GM19397 (cell line): ENCODE results near the gene STT3B.

Experiments
- ATAC-seq: cut with Tn5 transposase; IDR thresholded peaks from one replicate; pipeline ENCODE4 v1.9.1; 2021; ENCODE audit warnings: mild to moderate bottlenecking, moderate library complexity; ENCODE audit not compliant: unreplicated experiment

STT3B gene

DNA sequence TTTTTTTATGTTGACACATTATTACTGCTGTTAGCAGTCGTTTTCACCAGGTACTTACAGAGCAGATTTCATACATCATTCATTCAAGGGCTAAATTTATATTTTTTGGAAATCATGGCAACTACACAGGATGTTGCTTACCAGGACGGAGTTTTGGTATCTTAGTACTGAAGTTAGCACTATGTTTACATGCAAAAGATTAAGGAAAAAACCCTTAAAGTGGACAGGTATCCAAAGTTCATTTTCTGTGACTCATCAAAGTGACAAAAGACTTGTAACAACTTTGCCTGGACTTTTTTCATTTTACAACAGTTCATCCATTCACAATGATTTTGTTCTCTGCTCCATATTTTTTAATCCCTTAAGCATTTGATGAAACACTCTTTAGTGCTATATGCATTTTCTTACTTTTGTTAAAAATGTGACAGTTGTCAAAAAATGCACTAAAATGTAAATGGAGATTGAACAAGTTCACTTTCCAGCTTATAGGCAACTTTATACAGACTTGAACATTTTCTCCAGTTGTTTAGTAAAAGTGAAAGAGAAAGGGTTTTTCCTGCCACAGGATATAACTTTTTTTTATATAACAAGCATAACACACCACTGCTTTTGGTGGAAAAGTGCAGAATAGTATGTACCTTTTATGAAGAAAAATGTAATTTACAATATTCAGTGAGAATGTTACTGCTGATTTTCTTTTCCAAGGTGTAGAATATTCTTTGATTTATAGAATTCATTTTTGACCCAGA is 104.1 kb downstream of the STT3B start:
- no peak for ATAC-seq

DNA sequence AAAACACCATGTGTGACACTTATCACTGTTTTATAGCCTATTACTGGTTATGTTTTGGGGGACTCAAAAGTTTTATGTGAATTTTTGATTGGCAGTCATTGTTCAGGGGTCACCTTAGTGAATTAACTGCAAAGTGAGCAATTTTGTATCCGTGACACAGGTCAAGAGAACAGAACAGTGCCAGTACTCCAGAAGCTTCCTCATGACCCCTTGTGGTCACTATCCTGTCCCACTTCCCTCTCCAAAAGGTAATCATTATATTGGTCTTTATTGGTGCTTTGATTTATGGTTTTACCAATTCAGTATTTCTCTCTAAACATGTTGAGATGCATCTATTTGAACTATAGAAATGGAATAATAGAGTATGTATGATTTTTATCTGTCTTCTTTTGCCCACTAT is 107.1 kb downstream of the STT3B start:
- no peak for ATAC-seq

GRCh38 chr3:31645256-31645655 is 112.5 kb downstream of the STT3B start:
- ATAC-seq: no peak

DNA sequence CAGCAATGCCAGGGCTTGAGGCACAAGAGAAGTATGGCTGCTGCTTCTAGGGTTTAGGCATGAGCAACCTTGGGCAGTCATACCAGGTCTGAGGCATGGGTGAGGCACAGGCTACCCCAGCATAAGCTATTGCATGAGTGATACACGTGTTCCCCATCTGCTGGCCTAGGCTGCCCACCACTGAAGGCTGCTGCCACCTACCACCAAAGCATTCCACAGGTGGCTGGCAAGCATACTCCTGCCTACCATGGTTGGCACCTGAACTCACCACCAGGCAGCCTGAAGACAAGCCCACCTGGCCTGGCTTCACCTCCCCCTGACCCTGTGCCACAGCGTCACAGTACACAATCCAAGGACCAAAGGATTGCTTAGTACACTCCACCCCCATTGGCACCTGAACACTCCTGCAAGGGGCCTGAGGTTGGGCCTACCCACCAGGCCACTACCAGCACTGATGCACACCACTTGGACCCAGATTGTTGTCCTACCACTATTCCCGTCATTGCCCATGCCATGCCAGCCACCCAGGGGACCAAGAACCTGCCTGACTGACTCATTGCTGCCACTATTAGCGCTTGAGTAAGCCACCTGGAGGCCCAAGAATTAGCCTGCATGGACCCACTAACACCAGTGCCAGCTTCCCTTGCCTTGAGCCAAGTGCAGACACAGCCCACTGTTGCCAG is 115.7 kb downstream of the STT3B start:
- no peak for ATAC-seq

GRCh38 chr3:31652296-31652695 is 119.6 kb downstream of the STT3B start:
- ATAC-seq: no peak

DNA sequence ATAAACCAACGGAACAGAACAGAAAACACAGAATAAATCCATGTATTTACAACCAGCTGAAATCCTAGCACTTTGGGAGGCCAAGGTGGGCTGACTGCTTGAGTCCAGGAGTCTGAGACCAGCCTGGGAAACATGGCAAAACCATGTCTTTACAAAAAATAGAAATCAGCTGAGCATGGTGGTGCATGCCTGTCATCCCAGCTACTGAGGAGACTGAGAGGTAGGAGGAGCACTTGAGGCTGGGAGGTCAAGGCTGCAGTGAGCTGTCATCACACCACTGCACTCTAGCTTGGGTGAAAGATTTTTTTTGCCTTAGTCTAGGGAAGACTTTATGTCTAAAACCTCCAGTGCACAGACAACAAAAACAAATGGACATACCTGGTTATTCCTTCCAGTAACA is 120.7 kb downstream of the STT3B start:
- ATAC-seq: no peak

DNA sequence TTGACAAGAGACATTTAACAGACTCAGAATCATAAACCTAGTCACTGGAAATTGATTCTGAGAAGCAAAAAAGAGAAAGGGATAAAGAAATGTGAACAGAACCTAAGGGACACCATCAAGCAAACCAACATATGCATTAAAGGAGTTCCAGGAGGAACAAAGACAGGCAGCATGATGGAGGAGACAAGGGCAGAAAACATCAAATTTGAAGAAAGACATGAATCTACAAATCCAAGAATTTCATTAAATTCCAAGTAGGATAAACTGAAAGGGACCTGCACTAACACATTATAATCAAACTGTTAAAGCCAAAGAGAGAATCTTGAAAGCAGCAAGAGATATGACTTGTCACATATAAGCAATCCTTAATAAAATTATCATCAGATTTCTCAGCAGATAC is 122.3 kb downstream of the STT3B start:
- no peak for ATAC-seq

DNA sequence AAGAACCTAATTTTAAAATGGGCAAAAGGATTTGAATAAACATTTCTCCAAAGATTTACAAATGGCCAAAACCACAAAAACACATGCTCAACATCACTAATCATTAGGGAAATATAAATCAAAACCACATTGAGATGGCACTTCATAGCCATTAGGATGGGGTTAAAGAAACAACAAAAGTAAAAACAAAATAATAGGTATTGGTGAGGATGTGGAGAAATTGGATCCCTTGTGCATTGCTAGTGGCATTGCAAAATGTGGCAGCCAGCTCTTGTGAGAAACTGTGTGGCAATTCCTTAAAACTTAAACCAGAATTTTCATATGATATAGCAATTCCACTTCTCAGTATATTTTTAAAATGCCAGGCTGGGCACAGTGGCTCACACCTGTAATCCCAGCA is 126.5 kb downstream of the STT3B start:
- ATAC-seq: no peak

DNA sequence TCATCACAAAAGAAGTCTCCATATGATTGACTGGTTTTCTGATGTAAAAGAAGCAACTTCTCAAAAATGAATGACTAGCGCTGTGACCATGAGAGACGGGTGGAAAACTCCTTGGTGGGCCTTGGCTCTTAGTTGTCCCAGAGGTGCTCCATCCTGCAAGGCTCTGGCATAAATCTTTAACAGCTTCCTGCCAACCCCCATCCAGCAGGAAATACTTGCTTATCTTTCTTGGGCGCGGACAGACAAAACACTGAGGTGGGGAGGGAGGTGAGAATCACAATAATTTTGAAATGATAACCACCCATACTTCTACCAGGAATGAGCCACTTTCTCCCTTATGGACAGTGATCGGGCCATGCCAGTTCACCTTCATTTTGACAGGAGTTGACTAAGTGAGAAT is 128.6 kb downstream of the STT3B start:
- no peak for ATAC-seq

DNA sequence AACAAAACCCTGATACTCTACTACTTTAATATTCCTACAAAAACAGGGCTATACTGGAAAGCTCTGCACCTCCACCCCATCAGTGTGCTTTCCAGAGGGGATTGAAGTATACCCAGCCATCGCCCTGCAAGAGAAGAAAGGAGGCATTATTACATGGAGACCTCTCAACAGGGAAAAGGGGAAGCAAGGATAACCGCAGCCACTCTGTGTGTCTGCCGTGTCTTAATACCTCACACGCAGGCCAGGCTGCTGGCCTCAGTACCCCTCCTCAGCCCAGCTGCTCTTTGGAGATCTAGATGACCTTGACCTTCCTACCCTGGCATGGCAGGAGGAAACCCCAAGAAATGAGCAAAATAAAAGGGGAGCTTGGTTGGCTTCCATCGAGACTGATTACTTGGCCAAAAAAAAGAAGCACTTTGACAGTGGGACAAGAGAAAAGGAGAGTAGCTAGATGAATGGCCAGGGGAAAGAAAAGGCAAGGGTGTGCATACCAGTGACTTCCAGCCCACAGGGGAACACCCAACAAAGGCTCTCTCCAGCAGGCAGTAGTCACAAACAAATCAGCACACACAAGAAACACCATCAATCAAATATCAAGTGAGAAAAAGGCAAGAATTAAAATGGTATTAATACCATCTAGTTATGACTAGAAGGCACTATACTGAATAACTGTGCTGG is 129.4 kb downstream of the STT3B start:
- ATAC-seq: no peak

DNA sequence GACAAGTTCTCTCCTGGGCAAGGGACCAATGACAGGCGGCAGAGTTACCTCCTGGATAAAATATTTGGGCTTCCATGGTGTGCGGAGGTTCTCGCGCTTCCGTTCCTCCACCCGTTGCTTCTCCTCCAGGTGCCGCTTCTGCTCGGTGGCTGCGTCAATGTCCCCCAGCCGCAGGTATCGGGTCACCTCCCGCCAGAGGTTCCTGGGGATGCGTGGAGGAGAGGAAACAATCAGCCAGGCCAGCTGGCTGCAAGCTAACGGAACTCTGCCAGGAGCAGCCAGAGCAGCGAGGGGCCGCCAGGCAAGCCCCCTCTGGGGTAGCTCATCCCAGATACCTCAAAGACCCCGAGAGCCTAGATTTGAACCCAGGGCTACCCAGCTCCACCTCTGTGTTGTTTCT is 131.3 kb downstream of the STT3B start:
- no peak for ATAC-seq

GRCh38 chr3:31667582-31667981 is 134.9 kb downstream of the STT3B start:
- no peak for ATAC-seq

DNA sequence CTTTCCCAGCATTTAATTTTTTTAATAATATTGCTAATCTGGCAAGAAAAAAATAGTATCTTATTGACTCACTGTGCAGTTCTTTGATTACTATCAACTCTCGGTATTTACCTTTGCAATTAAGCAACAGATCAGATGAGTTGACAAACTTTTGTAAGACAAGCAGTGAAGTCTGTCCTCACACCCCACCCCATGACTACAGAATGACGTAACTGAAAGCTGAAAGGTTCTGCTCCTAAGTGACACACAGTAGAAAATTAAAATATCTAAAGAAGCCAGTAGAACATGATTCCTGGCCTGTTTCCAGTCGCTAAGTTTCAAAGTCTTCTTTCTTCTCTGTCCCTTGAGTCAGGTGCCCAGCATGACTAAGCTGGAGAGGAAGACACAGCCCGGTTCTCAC is 135.5 kb downstream of the STT3B start:
- ATAC-seq: no peak

GRCh38 chr3:31670136-31670535 is 137.4 kb downstream of the STT3B start:
- ATAC-seq: no peak

DNA sequence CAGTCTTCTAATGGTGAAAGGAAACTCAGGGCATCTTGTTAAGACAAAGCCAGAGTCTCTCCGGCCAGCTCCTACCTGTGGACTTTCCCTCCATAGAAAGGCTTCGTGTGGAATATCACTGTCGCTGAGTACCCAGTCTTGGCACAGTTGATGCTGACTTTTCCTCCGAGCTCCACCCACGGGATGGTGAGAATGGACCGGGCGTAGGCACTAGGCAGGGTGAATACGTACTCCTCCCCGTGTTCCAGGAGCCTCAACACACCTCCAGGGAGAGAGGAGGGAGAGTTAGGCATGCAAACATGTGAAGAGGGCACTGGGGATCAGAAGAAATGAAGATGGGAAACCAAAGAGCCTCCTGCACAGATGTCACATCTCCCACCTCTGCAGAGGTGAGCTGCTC is 138.0 kb downstream of the STT3B start:
- no peak for ATAC-seq

DNA sequence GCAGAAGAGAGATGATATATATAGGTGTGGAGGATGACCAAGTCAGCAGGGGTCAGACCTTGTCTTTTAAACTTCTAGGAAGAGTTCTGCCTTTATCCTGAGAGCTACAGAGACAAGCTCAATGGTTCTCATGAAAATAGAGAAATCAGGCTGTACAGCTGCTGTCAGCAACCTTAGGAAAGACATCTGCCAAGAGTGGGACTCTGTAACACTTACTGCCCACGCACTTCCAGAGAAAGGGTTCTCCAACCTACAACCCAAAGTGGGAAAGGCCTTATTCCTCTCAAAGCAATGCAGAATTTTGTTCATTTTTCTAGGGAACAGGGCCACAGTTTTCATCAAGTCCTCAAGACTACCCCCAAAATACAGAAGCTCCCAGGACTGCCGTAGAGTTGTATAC is 138.7 kb downstream of the STT3B start:
- ATAC-seq: no peak

DNA sequence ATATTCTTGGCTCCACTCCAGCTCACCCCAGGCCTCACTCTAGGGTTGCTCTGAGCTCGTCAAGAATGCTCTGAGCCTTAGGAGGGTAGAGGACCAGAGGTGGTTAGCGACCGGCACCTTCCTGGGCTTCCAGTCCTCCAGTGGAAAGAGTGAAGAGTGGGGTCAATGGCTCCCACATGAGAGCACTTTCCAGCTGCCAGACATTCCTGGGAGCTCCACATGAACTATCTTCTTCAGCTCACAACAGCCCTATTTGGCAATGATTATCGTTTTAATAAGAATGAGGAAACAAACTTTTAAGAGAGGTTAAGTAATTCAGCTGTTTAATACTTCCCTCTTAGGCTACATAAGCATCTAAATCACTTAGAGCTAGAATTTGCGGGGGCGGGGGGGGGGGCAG is 139.3 kb downstream of the STT3B start:
- no peak for ATAC-seq

DNA sequence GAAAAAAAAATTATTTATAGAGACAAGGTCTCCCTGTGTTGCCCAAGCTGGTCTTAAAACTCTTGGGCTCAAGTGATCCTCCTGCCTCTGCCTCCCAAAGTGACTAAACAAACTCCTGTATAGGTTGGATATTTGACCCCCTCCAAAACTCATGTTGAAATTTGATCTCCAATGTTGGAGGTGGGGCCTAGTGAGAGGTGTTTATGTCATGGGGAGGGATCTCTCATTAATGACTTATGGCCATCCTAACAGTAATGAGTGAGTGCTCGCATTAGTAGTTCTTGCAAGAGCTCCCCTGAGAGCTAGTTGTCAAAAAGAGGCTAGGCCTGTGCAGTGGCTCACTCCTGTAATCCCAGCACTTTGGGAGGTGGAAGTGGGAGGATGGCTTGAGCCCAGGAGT is 141.2 kb downstream of the STT3B start:
- no peak for ATAC-seq

GRCh38 chr3:31676556-31676955 is 143.8 kb downstream of the STT3B start:
- ATAC-seq: no peak

DNA sequence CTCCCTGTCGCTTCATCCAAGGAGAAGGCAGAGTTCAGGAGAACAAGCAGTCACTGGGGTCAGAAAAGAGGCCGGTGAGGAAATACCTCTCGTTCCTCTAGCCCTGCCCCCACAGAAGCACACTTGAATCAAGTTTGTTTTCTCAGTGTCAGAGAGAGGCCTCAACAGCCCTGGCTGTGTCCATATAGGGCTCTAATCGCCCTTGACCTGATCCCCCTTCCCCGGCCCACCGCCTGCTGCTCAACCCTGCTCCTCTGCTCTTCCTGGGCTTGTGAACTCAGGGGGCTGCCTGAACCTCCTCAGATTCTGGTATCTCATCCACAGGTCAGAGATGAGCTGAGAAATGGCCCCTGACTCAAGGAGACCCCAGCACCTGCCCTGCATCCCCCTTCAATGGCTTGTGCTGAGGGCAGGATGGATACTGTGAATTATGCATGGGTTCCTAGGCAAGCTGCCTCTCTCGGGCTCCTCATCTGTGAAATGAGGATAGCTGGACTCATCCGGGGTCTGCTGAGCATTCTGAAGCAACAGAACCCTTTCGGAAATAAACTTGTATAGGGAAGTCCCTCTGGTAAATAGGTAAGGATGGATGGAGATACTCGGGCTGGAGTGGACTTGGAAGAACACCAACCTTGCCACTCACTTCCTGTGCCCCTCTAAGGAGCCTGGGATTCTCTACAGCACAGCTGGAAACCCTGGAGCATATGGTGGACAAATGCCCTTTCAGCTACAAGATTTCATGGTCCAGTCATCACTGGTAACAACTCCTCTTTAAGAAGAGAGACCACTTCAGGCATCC is 147.5 kb downstream of the STT3B start:
- ATAC-seq: no peak
